GM19395 (cell line): ENCODE results near the gene NR2F1-AS1.
"Not testable (repeated sequence)": the region's sequence is repeated elsewhere in the genome, so short reads cannot be mapped to it uniquely, and the experiment has no call there.

Experiments
- ATAC-seq: cut with Tn5 transposase; IDR thresholded peaks from one replicate; pipeline ENCODE4 v1.9.1; 2021; ENCODE audit warnings: mild to moderate bottlenecking, moderate library complexity; ENCODE audit not compliant: unreplicated experiment

The NR2F1-AS1 gene

DNA sequence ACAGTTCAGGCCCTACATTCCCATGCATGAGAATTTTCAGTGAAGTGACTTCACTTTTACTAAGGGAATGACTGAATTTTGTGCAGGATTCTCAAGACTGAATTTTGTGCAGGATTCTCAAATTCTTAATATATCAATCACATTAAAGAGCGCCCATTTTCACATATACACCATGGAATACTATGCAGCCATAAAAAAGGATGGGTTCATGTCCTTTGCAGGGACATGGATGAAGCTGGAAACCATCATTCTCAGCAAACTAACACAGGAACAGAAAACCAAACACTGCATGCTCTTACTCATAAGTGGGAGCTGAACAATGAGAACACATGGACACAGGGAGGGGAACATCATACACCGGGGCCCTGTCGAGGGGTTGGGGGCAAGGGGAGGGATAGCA lies 31.4 kb downstream of the NR2F1-AS1 start:
- ATAC-seq: not testable (repeated sequence)

DNA sequence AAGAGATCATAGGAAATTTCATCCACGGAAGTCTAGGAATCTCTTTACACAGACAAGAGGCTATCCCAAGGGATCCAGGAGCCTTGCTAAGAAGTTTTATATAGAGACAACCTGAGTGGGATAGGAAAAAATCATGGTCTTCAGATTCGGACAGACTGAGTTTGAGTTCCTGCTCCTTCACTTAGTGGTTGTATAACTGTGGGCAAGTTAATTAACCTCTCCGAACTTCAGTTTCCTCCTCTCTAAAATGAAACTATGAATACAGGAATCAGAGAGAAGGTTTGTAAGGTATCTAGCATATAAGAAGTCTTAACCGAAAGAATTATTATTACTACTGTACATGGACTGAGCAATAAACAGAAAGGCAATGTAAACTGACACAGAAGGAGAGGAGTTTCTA lies 35.1 kb downstream of the NR2F1-AS1 start:
- no peak for ATAC-seq

DNA sequence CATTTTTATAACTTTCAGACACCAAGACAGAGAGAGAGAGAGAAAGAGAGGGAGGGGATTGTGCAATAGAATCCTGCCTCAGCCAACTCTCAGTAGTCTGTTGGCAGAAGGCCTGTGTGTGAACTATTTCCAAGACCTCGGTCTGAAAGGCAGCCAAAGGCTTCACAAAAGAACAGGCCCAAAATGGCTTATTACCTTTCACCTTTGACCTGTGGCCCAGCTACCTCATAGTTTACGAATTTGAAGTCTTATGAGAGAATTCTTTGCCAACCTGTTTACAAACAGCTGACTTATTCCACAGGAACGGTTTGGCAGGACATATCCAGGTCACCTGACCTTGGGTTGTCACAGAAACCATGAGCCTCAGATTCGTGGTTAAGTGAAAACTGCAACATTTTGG lies 48.6 kb downstream of the NR2F1-AS1 start:
- ATAC-seq: no peak

- ATAC-seq: not testable (repeated sequence)
Measured at GRCh38 chr5:93521815-93522214, 59.2 kb downstream of the NR2F1-AS1 start.

GRCh38 chr5:93519740-93520139 lies 61.3 kb downstream of the NR2F1-AS1 start:
- no peak for ATAC-seq

DNA sequence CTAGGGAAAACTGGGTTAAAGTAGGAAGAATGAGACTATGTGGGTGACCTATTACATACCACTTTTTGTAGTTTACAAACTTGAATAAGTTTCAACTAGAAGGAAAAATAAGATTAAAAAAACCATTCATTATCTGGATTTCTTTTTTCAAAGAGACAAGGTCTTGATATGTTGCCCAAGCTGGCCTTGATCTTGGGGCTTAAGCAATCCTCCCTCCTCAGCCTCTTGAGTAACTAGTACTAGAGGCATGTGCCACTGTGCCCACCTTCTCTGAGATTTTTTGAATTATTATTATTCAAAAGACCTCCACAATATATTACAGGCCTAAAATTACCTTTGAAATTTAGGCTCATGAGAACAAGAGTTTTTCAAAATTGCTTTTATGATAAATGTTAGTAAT lies 63.2 kb downstream of the NR2F1-AS1 start:
- ATAC-seq: no peak

DNA sequence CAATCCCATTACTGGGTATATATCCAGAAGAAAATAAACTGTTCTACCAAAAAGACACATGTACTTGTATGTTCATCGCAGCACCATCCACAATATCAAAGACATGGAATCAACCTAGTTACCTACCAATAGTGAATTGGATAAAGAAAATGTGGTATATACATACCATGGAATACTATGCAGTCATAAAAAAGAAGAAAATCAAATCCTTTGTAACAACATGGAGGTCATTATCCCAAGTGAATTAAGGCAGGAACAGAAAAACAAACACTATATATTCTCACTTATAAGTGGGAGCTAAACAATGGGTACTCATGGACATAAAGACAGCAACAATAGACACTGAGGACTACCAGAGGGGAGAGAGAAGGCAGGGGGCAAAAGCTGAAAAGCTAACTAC lies 67.7 kb downstream of the NR2F1-AS1 start:
- ATAC-seq: no peak

GRCh38 chr5:93512799-93513198 lies 68.2 kb downstream of the NR2F1-AS1 start:
- ATAC-seq: no peak

- ATAC-seq: no peak
Measured at GRCh38 chr5:93511445-93511844, 69.6 kb downstream of the NR2F1-AS1 start.

- no peak for ATAC-seq
Measured at GRCh38 chr5:93510626-93511380, 70.2 kb downstream of the NR2F1-AS1 start.

DNA sequence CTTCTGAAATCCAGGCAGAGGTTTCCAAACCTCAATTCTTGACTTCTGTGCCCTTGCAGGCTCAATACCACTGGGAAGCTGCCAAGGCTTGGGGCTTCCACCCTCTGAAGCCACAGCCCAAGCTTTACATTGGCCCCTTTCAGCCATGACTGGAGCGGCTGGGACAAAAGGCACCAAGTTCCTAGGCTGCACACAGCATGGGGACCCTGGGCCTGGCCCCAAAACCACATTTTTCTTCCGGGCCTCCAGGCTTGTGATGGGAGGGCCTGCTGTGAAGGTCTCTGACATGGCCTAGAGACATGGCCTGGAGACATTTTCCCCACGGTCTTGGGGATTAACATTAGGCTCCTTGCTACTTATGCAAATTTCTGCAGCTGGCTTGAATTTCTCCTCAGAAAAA lies 75.5 kb downstream of the NR2F1-AS1 start:
- ATAC-seq: not testable (repeated sequence)

DNA sequence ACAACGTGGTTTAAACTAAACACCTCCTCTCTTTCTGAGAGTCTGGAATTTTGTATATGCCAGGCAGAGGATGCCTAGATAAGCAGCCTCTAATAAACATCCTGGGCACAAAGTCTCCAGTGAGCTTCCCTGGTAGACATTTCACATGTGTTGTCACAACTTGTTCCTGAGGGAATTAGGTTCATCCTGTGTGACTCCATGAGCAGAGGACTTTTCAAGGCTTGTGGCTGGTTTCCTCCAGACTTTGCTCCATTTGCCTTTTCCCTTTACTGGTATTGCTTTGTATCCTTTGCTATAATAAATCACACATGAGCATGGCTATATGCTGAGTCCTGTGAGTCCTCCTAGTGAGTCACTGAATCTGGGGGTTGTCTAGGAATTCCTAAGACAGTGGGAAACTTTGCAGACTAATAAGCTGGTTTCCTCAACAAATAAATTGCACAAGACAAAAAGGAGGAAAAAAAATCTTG lies 77.4 kb downstream of the NR2F1-AS1 start:
- ATAC-seq: no peak

DNA sequence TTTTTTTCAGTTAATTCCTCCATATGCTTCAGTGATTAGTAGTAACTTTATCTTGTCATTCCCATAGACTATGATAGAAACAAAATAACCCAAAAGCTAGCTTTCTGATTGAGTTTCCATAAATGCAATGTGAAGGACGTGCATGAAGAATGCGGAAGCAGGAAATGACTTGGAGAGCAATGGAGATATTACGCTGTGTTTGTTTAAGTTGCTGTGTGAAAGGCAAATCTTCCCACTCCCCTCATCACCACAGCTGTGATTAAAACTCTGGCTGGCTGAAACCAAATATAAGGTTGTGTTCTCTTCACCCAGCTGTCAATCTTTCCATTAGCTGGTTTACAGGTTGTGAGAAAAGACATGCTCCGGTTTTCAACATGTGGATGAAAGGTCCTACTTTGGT lies 83.9 kb downstream of the NR2F1-AS1 start:
- ATAC-seq: no peak

- no peak for ATAC-seq
Measured at GRCh38 chr5:93479982-93480509, 101.0 kb downstream of the NR2F1-AS1 start.

- no peak for ATAC-seq
Measured at GRCh38 chr5:93477816-93478215, 103.2 kb downstream of the NR2F1-AS1 start.

DNA sequence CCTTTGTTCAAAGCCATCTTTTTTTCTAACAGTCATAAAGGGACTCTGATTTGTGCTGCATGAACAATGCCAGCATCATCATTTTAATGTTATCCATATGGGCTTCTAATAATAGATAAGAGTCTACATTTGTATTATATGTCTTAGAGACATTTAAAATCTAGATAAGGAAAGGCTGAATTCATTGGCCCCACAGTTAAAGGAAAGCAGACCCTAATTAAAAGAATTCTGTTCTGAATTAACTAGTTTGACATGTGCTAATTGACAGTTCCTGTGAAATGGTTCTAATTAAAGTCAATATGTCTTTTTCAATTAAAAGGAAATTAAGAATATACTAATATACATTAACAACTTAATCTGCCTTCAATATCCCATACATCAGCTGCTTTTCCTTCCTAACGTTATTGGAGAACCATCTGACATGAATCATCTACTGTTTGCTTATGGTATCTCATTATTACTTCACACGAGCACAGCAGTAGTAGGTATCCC lies 104.7 kb downstream of the NR2F1-AS1 start:
- no peak for ATAC-seq

DNA sequence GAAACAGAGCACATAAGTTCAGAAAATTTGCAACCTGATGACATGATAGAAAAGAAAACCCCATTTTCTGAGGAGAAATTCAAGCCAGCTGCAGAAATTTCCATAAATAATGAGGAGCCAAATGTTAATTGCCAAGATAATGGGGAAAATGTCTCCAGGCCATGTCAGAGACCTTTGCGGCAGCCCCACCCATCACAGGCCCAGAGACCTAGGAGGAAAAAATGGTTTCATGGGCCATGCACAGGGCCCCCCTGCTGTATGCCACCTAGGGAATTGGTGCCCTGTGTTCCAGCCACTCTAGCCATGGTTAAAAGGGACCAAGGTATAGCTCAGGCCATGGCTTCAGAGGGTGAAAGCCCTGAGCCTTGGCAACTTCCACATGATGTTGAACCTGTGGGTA lies 118.1 kb downstream of the NR2F1-AS1 start:
- ATAC-seq: no peak

GRCh38 chr5:93461756-93462155 lies 119.3 kb downstream of the NR2F1-AS1 start:
- ATAC-seq: no peak

- no peak for ATAC-seq
Measured at GRCh38 chr5:93460286-93460685, 120.7 kb downstream of the NR2F1-AS1 start.

GRCh38 chr5:93456796-93457195 lies 124.2 kb downstream of the NR2F1-AS1 start:
- not testable (repeated sequence) for ATAC-seq

DNA sequence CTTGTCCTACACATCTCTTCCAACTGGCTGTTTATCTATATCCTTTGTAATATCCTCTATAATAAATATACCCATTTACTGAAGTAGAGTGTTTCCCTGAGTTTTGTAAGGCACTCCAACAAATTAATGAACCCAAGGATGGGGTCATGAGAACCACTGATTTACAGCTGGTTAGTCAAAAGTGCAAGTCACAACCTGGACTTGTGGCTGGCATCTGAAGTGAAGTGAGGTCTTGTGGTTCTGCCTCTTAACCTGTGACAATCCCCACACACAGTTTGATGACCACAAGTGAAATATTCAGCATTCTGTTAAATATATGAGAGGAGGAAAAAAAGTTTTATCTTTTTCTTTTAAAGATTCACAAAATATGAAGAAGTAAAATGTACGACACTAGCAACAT lies 126.1 kb downstream of the NR2F1-AS1 start:
- no peak for ATAC-seq

DNA sequence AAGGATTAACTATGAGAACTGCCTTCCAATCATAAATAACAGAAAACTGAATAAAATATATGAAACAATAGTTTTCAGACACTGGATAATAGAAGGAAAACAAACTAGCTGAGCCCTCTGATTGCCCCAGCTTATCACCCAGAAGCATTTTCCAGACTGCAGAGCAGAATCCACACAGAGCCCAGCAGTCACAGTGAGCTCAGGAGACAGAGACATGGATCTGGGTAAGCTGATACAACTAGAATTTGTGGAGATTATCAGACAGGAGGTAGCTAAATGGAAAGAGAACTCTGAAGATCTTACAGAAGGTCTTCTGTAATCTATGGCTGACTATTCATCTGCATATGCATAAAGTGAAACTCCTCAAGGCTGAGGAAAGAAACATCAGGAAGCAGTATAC lies 128.8 kb downstream of the NR2F1-AS1 start:
- ATAC-seq: no peak
